H1 (cell line): ENCODE measurements around the gene REPS2. TPM values are rescaled to one million over a fixed set of nuclear protein-coding genes. Genes with fewer than 3 reads are reported as not detected.

Source experiments
- CTCF ChIA-PET: fragments of 300-600 bp; sonication (Branson Sonifier 250); formaldehyde crosslinking; loops from one replicate; lab custom pipeline; 2021; ENCODE audit not compliant: partially characterized antibody; lab: Charles Lee
- POLR2A ChIA-PET: fragments of 300-600 bp; sonication (Branson Sonifier 250); formaldehyde crosslinking; loops from one replicate; lab custom pipeline; 2021; ENCODE audit warnings: inconsistent platforms; ENCODE audit not compliant: partially characterized antibody; lab: Charles Lee
- DNase-seq, 2 experiments: peaks; one replicate each; pipeline versions ENCODE4 v3.0.0 to v3.0.0-alpha.2; 2010 to 2022; ENCODE audit warnings: low spot score in 2 of 2, low read depth in 1 of 2, mixed read lengths in 1 of 2
- FAIRE-seq: peaks from 2 replicates; lab custom pipeline; 2011; peaks lifted over from hg19 to GRCh38; lab: Jason Lieb, UNC
- H2AFZ ChIP-seq: 2 replicates; pipeline ENCODE4 v1.8.1; 2012; ENCODE audit warnings: low read length, inconsistent platforms
- H2AK5ac ChIP-seq: 2 replicates; pipeline ENCODE4 v1.6.1; 2013; ENCODE audit warnings: low read depth, low read length
- H2BK120ac ChIP-seq: replicated peaks from 2 replicates; pipeline ENCODE3; 2013; ENCODE audit warnings: low read depth, low read length, inconsistent platforms
- H2BK12ac ChIP-seq: 2 replicates; pipeline ENCODE4 v1.6.1; 2013; ENCODE audit warnings: low read depth, low read length
- H2BK15ac ChIP-seq: 2 replicates; pipeline ENCODE4 v1.6.1; 2013; ENCODE audit warnings: low read length
- H2BK20ac ChIP-seq: 2 replicates; pipeline ENCODE4 v1.6.1; 2013; ENCODE audit warnings: low read length
- H2BK5ac ChIP-seq: 2 replicates; pipeline ENCODE4 v1.6.1; 2013; ENCODE audit warnings: low read depth, low read length
- H3K14ac ChIP-seq: 2 replicates; pipeline ENCODE4 v1.6.1; 2013; ENCODE audit warnings: inconsistent platforms; ENCODE audit not compliant: insufficient read length
- H3K18ac ChIP-seq: 2 replicates; pipeline ENCODE4 v1.6.1; 2013; ENCODE audit warnings: low read length; ENCODE audit errors: extremely low read depth
- H3K23ac ChIP-seq: 2 replicates; pipeline ENCODE4 v1.6.1; 2013; ENCODE audit warnings: inconsistent platforms; ENCODE audit not compliant: insufficient read length
- H3K23me2 ChIP-seq: 2 replicates; pipeline ENCODE4 v1.6.1; 2013; ENCODE audit warnings: low read depth, low read length
- H3K27ac ChIP-seq: 2 replicates; pipeline ENCODE4 v1.6.1; 2011; ENCODE audit warnings: low read depth, low read length, inconsistent platforms
- H3K27me3 ChIP-seq, 4 experiments: replicated peaks in 1 of 4; 1 replicate in 1 of 4; 2 replicates in 3 of 4; pipeline versions ENCODE4 v1.6.1 to v1.8.1; 2011 to 2013; ENCODE audit warnings: low read length in 3 of 4, mild to moderate bottlenecking in 3 of 4, inconsistent platforms in 2 of 4, mixed read lengths in 2 of 4, moderate library complexity in 1 of 4; ENCODE audit not compliant: control insufficient read depth in 3 of 4, insufficient read depth in 3 of 4; ENCODE audit errors: extremely low read depth in 1 of 4
- H3K36me3 ChIP-seq, 4 experiments: 2 replicates each; pipeline versions ENCODE4 v1.6.1 to v1.8.1; 2011 to 2013; ENCODE audit warnings: mild to moderate bottlenecking in 4 of 4, low read length in 3 of 4, moderate library complexity in 2 of 4, control low read depth in 1 of 4, inconsistent platforms in 1 of 4; ENCODE audit not compliant: insufficient read depth in 4 of 4, control insufficient read depth in 2 of 4
- H3K4ac ChIP-seq: replicated peaks from 2 replicates; pipeline ENCODE3; 2013; ENCODE audit warnings: low read length, low read depth, mixed read lengths, inconsistent platforms; ENCODE audit not compliant: insufficient read length
- H3K4me1 ChIP-seq, 4 experiments: replicated peaks in 1 of 4; 1 replicate in 1 of 4; 2 replicates in 3 of 4; pipeline versions ENCODE4 v1.6.1 to v1.8.1; 2011 to 2013; ENCODE audit warnings: low read length in 3 of 4, inconsistent platforms in 2 of 4, mixed read lengths in 1 of 4; ENCODE audit not compliant: insufficient read depth in 4 of 4, control insufficient read depth in 3 of 4
- H3K4me2 ChIP-seq, 2 experiments: 2 replicates each; pipeline versions ENCODE4 v1.6.1 to v1.8.1; 2011 to 2013; ENCODE audit warnings: low read depth in 2 of 2, low read length in 2 of 2, control low read depth in 1 of 2, inconsistent platforms in 1 of 2, mild to moderate bottlenecking in 1 of 2; ENCODE audit not compliant: insufficient read depth in 1 of 2
- H3K4me3 ChIP-seq, 4 experiments: fragments of 200-600, 300-600 bp in 1 of 4; sonication (generic), shearing (Covaris generic), sonication (Bioruptor Twin) in 1 of 4; 2 replicates each; pipeline versions ENCODE4 v1.5.1 to v1.8.1; 2011 to 2016; ENCODE audit warnings: low read length in 4 of 4, low read depth in 3 of 4, control low read depth in 2 of 4, inconsistent platforms in 2 of 4, mild to moderate bottlenecking in 2 of 4, mixed read lengths in 1 of 4, moderate library complexity in 1 of 4; ENCODE audit not compliant: insufficient read depth in 2 of 4; ENCODE audit errors: extremely low read depth in 1 of 4
- H3K56ac ChIP-seq: replicated peaks from 2 replicates; pipeline ENCODE3; 2013; ENCODE audit warnings: low read depth, mild to moderate bottlenecking, mixed read lengths, low read length, inconsistent platforms; ENCODE audit not compliant: insufficient read length
- H3K79me1 ChIP-seq: 2 replicates; pipeline ENCODE4 v1.6.1; 2013; ENCODE audit warnings: low read depth, low read length, control low read depth
- H3K79me2 ChIP-seq, 2 experiments: 2 replicates each; pipeline versions ENCODE4 v1.6.1 to v1.8.1; 2012 to 2013; ENCODE audit warnings: low read length in 2 of 2, mild to moderate bottlenecking in 2 of 2, inconsistent platforms in 1 of 2; ENCODE audit not compliant: insufficient read depth in 2 of 2, control insufficient read depth in 1 of 2
- H3K9ac ChIP-seq, 4 experiments: replicated peaks in 1 of 4; 1 replicate in 1 of 4; 2 replicates in 3 of 4; pipeline versions ENCODE4 v1.6.1 to v1.8.1; 2011 to 2013; ENCODE audit warnings: low read depth in 3 of 4, low read length in 3 of 4, control low read depth in 2 of 4, mild to moderate bottlenecking in 2 of 4, moderate library complexity in 2 of 4, inconsistent platforms in 1 of 4; ENCODE audit errors: extremely low read depth in 1 of 4
- H3K9me3 ChIP-seq, 2 experiments: 2 replicates each; pipeline versions ENCODE4 v1.6.1 to v1.8.1; 2012 to 2013; ENCODE audit warnings: mild to moderate bottlenecking in 2 of 2, moderate library complexity in 2 of 2, control low read depth in 1 of 2, inconsistent platforms in 1 of 2, low read depth in 1 of 2, low read length in 1 of 2, mixed read lengths in 1 of 2; ENCODE audit not compliant: insufficient read depth in 2 of 2
- H4K20me1 ChIP-seq, 2 experiments: replicated peaks in 1 of 2; 2 replicates each; pipeline versions ENCODE3 to v1.8.1; 2011 to 2013; ENCODE audit warnings: inconsistent platforms in 2 of 2, low read length in 2 of 2, mild to moderate bottlenecking in 1 of 2; ENCODE audit not compliant: insufficient read depth in 2 of 2, control insufficient read depth in 1 of 2
- H4K5ac ChIP-seq: 2 replicates; pipeline ENCODE4 v1.6.1; 2013; ENCODE audit warnings: low read length, low read depth, mixed read lengths, inconsistent platforms; ENCODE audit not compliant: insufficient read length
- H4K8ac ChIP-seq: 2 replicates; pipeline ENCODE4 v1.8.0; 2013; ENCODE audit warnings: mild to moderate bottlenecking, moderate library complexity, low read length, inconsistent platforms; ENCODE audit not compliant: insufficient read depth; ENCODE audit errors: extremely low read depth
- H4K91ac ChIP-seq: replicated peaks from 2 replicates; pipeline ENCODE3; 2013; ENCODE audit warnings: low read length, mixed read lengths, inconsistent platforms; ENCODE audit not compliant: insufficient read length
- BCL11A ChIP-seq, 2 experiments: IDR thresholded peaks; one replicate each; pipeline ENCODE4 v1.6.1; 2011; ENCODE audit warnings: low read depth in 2 of 2, low read length in 2 of 2, mild to moderate bottlenecking in 2 of 2
- CREB1 ChIP-seq: IDR thresholded peaks from 2 replicates; pipeline ENCODE4 v1.6.1; 2012; ENCODE audit warnings: inconsistent platforms
- CTCF ChIP-seq, 3 experiments: IDR thresholded peaks; 1 replicate in 2 of 3; 2 replicates in 1 of 3; pipeline versions ENCODE4 v1.5.1 to v1.6.1; 2011; ENCODE audit warnings: low read length in 3 of 3, mild to moderate bottlenecking in 3 of 3, inconsistent platforms in 2 of 3, low read depth in 1 of 3, moderate library complexity in 1 of 3; ENCODE audit not compliant: insufficient read depth in 1 of 3; ENCODE audit errors: control extremely low read depth in 1 of 3
- KDM5A ChIP-seq: fragments of 200-600 bp; IDR thresholded peaks from 2 replicates; pipeline ENCODE4 v1.7.1; 2012; ENCODE audit warnings: mild to moderate bottlenecking, low read length, inconsistent platforms, mixed read lengths
- MAFK ChIP-seq: IDR thresholded peaks from 2 replicates; pipeline ENCODE4 v1.6.1; 2012; ENCODE audit warnings: low read depth, mild to moderate bottlenecking, improper control_type of control experiment, low read length
- NANOG ChIP-seq: IDR thresholded peaks from 2 replicates; pipeline ENCODE4 v1.6.1; 2011; ENCODE audit warnings: low read length, low read depth, mild to moderate bottlenecking, inconsistent platforms; ENCODE audit not compliant: insufficient read depth, poor library complexity, severe bottlenecking
- RBBP5 ChIP-seq: IDR thresholded peaks from 2 replicates; pipeline ENCODE4 v1.7.1; 2012; ENCODE audit warnings: low read depth, mild to moderate bottlenecking, inconsistent platforms, low read length, moderate library complexity, borderline replicate concordance
- RXRA ChIP-seq: IDR thresholded peaks from 2 replicates; pipeline ENCODE4 v1.6.1; 2011; ENCODE audit warnings: low read depth, mild to moderate bottlenecking, low read length, moderate library complexity; ENCODE audit not compliant: insufficient read depth
- SIRT6 ChIP-seq: IDR thresholded peaks from one replicate; pipeline ENCODE4 v1.7.1; 2012; ENCODE audit warnings: low read length, inconsistent platforms
- SIX5 ChIP-seq: IDR thresholded peaks from 2 replicates; pipeline ENCODE4 v1.6.1; 2011; ENCODE audit warnings: mild to moderate bottlenecking, low read depth, low read length
- SUZ12 ChIP-seq: fragments of 200-600 bp; sonication (generic); IDR thresholded peaks from 2 replicates; pipeline ENCODE4 v1.6.1; 2012; ENCODE audit warnings: mild to moderate bottlenecking, inconsistent platforms, low read length, moderate library complexity, mixed read lengths
- polyA plus RNA-seq, 7 experiments: library from polyadenylated mRNA; depleted of rRNA in 3 of 7; stranded (reverse) in 5 of 7; unstranded in 2 of 7; fragments of >200 nt in 5 of 7; fragments of 200-250 nt in 2 of 7; gene quantifications; 1 replicate in 5 of 7; 2 replicates in 1 of 7; 4 replicates in 1 of 7; pipeline versions ENCODE4 v1.2.1 to v1.2.3, GENCODE V29; 2011 to 2013; ENCODE audit warnings: missing spikeins in 2 of 7, mixed read lengths in 2 of 7
- total RNA-seq: library from RNA; stranded (reverse); fragmentation: NEBNext Ultra II Directional; extraction: Animal tissue kit (Norgen Biotek cat#: 25700); gene quantifications from 2 replicates; pipeline ENCODE4 v1.2.1, GENCODE V29; 2021

Gene REPS2
- total and polyA plus RNA-seq, 2 of the 8 experiments (the other 6 are each of a cell fraction or from before 2014, with no cell fraction given) = 0.79 to 4.3 TPM

- no peak overlapping the region for H2AK5ac ChIP-seq
- H2BK15ac ChIP-seq = no peak overlapping the region
- H4K91ac ChIP-seq = no peak overlapping the region
- H2BK120ac ChIP-seq = no peak overlapping the region
- no peaks in the 10 kb centered on the region for H3K4me1 ChIP-seq
- H4K20me1 ChIP-seq = no peaks in the 10 kb centered on the region
- FAIRE-seq (no peak), DNase-seq (no peak)
- H3K4ac ChIP-seq = no peak overlapping the region
- no peaks in the 10 kb centered on the region for H3K36me3 ChIP-seq
- CTCF ChIA-PET = interaction anchor here (1.5 kb wide), 1 partner anchor 30 kb away, joined by 5 read pairs; no protein-coding TSS in a partner anchor
- no peaks in the 10 kb centered on the region for H3K79me2 ChIP-seq
- no peak overlapping the region for H3K27ac ChIP-seq
- TF ChIP-seq SUZ12 (no peak), CREB1 (no peak), RBBP5 (no peak), SIX5 (no peak), NANOG (no peak), CTCF (IDR thresholded peaks at IDR 0.05; ENCODE audit: control extremely low read depth in 1 of 3, insufficient read depth in 1 of 3, low read depth in 1 of 3, low read length in 3 of 3) (no peak), SIRT6 (no peak), MAFK (no peak), KDM5A (no peak), BCL11A (IDR thresholded peaks at IDR 0.05; ENCODE audit: low read depth in 2 of 2, low read length in 2 of 2) (no peak), RXRA (no peak)
- TF ChIP-seq, all 59 proteins: peak for 0
- Histone ChIP-seq H2AFZ (no peak overlapping the region), H4K5ac (no peak overlapping the region), H2BK20ac (no peak overlapping the region), H3K4me3 (no peak overlapping the region), H3K56ac (no peak overlapping the region), H3K23me2 (no peaks in the 10 kb centered on the region), H3K27me3 (no peaks in the 10 kb centered on the region), H3K4me2 (no peak overlapping the region), H3K9ac (no peak overlapping the region), H3K9me3 (no peaks in the 10 kb centered on the region), H3K23ac (no peak overlapping the region), H2BK5ac (no peak overlapping the region), H3K14ac (no peak overlapping the region), H4K8ac (no peak overlapping the region), H3K79me1 (no peaks in the 10 kb centered on the region), H2BK12ac (no peak overlapping the region), H3K18ac (no peak overlapping the region)
- POLR2A ChIA-PET = no interaction called here
Measured at GRCh38 chrX:17052210-17052609, 105.8 kb downstream of the REPS2 start.
